GM21528 (cell line): ENCODE measurements around the gene AFG3L2.

Experiments used
- ATAC-seq: cut with Tn5 transposase; IDR thresholded peaks from one replicate; pipeline ENCODE4 v1.9.1; 2021; ENCODE audit warnings: mild to moderate bottlenecking, moderate library complexity; ENCODE audit not compliant: unreplicated experiment, low FRiP score

AFG3L2 gene

DNA sequence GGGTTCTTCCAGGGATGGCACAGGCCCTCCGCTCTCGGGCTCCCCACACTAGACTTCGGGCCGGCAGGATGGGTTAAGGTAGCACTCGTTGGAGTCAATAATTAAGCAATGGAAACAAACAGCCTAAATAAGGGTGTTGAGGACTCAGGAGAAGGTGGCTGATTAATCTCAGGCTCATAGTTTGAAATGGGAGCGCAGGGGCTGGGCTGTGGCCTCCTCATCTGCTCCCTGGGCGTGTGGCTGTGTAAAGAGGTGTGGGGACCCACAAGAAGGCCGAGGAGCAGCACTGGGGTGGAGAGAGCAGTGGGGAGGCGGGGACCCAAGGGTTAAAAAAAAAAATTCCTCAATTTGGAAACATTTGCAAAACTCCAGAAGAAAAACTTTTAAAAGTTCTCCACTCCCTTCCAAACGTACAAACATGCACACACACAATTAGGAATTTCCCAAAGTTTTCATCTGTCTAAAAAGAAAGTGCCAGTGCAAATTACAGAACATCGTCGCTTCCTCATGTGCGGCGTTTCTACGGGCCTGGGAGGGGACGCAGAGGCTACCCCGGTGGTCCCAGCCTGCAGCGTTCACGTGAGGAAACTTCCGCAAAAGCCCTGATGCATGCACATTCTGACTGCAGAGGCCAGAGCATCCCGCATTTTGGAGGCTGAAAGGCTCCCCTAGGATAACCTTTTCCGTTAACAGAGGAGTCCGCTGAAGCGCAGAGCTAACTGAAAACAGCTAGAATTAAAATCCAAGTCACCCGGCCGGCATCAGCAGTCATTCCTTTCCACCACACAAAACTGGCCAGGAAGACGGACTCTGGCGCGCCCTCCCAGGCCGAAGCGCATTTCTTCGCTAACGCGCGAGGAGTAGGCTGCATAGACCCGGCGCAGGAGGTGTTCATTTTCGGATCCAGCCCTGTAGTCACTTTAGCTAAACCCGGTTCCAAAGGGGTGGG lies 70.0 kb downstream of the AFG3L2 start:
- no peak for ATAC-seq

DNA sequence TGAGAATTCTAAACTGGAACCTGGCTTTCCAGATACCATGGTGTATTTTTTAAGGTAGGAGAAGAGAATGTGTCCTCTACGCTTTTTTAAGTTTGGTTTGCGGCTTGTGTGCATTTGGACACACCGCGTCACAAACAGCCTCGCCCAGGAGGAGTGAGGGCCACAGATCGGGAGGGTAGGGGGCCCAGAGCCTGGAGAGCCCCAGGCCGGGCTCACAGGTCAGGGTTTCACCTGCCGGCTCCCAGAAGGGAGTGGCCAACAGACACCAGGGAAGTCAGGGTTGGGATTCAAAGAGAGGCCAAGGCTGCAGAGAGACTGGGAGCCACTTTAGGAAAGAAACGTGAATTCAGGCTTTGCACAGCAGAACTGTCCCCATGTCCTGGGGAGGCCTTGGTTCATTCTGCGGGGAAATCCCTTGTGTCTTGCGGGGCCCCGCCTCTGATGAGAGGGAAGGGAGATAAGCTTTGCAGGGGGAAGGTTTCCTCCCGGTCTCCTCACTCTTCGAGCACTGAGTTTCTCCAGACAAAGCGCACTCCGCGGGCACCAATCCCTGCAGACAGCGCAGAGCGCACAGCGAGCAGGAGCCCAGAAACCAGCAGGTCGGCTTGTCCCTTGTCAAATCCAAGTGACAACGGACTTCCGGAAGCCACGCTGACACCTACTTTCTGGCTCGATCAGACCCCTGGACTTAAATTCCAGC lies 70.9 kb downstream of the AFG3L2 start:
- no peak for ATAC-seq

DNA sequence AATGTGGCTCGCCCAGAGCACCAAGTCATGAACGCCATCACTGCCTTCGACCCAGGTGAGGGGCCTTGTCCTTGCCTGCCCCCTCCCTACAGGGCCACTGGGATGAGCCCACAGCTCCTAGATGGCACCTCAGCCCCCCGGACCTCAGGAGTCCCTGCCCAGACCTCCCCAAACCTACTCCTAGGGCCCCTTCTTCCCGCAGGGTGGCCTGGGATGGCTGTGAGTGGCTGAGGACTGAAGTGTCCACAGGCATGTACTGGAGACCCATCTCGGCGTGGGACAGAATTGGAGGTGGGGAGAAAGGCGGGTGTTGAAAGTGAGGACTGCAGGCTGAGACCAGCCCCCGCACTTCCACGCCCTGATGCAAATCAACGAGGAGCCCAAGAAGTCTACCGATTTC lies 71.8 kb downstream of the AFG3L2 start:
- ATAC-seq = no peak

DNA sequence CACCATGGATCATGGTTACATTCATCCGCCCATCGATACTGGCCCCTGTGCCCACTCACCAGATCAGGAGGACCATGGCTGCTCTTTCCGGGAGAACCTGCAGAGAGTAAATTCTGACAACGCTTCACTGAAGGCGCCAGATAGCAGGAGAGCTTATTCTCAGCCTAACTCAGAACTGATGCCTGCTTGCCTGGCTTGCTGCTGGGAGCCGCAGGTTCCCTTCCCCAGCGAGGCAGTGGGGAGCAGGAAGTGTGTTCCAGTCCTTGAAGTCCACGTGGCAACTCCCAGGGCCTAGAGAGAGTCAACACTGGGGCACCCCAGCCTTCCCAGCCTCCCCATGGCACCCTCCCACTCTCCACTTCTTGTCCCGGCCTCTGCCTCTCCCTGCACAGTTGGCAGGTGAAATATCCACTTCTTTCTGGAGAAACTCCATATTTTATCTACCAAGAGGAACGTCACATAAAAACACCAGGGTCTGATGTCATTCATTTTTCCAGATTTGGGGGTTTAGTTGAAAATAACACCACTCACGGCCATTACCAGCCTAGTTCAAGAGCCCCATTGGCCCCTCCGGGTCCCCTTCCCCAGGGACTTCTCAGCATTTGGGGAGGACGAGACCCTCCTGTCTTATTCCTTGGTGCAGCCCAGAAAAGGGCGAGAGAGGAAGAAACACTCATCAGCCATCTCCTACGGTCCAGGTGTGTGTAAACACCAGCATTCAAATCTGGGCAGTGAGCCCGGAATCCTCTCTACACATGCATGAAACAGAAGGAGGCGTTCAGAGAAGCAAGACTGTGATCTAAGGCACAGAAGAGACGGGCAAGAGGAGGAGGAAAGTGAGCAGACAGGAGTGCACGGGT lies 72.4 kb downstream of the AFG3L2 start:
- ATAC-seq = no peak

DNA sequence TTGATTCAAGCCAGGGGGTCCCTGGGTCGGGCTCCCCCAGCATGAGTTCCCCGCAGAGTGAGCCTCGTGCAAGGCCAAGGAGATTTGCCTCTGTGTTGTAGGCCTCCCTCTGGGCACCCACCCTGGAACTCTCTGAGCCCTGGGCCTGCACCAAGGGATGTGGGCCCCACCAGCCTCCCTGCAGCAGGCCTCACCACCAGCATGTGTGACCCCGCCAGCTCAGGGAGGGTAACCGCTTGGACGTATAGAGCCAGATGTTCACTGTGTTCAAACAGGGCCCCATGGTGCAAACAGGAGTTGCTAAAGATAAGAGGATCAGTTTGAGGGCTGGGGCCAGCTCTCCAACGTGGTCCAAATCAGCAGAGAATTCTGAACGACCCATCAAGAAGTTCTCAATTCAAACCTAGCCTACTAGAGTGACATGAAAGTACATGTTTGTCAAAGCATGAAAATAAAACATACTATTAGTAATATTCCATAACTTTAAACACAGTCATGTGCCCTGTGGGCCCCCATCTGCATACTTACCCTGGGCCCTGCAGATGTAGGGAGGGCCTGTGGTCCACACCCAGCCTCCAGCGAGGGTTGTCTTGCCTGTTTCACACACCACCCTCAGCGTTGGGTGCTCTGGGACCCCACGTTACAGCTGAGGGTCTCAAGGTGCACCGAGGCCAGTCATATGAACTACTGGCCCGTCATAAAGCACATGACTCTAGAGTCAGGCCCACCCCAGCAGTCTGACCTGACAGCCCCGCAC lies 74.5 kb downstream of the AFG3L2 start:
- no peak for ATAC-seq

DNA sequence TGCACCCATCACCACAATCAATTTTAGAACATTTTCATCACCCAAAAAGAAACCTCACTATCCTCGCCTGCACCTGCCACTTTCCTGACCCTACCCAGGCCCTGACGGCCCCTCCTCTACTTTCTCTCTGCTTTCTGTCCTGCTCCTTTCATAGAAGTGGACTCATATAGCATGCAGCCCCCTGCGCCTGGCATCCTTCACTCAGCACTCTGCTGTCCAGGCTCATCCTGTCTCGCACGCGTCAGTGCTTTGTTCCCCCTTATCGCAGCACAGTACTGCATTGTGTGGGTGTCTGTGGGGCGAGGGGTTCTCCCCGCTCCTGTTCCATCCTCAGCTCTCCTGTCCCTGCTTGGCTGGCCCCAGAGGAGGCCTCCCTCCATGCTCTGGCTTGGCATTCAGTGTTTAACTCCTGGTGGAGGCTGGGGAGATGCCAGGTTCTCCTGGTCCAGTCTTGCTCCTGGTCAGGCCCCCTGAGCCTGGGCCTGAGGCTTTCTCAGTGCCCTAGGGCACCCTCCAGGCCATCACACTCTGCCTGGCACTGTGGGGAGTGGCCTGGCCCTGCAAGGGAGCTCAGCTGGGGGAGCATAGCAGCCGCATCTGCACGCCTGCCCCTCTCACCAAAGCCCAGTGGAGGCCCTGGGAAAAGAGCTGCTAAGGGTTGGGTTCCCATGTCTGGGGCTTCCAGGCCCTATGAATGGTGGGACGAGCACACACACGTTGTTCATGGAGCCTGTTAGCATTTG lies 75.6 kb downstream of the AFG3L2 start:
- ATAC-seq = no peak

DNA sequence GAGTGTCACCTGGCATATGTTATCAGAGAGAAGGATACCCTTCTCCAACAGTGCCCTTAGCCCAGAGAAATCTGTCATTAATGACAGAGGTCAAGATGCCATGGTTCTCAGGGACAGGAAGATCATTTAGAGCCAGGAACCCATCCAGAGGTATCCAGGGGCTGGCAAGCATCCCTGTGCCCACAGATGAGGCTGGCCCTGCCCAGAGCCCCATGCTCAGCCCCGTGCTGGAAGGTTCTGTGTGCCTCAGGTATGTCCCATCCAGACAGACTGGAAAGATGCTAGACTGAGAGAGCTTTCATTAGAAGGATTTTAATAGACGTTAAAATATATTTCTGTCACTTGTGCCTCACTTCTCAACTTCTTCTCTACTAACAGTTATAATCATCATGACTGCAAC lies 77.2 kb downstream of the AFG3L2 start:
- no peak for ATAC-seq

DNA sequence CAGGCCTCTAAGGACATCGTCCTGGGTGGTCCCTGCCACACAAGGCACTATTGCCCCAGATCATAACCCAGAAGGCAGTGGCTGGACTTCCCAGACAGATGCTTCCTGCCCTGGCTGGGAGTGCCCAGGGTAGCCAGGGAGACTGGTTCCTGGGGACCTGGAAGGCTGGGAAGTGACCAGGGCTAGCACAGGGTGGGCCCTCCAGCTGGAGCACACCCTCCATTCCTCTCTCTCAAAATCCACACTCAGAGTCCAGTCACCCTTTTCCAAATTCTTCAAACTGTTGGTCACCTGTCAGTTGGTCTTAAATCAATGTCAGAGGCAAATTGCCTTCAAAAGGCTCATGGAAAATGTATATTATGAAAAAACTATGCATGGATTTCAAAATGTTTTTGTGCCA lies 80.6 kb downstream of the AFG3L2 start:
- no peak for ATAC-seq

DNA sequence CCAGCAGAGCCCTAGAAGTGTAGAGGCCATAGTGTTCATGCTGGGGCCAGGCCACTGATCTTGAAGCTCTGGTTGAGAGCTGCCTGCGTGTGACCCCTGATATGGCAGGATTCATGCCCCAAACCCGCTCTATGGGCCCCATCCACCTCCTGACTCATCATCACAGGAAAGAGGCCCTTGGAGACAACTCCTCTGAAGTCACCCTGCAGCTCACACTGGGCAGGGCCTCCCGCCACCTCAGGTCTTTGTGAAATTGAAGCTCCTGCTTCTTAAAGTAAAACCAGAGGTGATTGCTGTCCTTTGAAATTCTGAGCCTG lies 81.0 kb downstream of the AFG3L2 start:
- no peak for ATAC-seq

DNA sequence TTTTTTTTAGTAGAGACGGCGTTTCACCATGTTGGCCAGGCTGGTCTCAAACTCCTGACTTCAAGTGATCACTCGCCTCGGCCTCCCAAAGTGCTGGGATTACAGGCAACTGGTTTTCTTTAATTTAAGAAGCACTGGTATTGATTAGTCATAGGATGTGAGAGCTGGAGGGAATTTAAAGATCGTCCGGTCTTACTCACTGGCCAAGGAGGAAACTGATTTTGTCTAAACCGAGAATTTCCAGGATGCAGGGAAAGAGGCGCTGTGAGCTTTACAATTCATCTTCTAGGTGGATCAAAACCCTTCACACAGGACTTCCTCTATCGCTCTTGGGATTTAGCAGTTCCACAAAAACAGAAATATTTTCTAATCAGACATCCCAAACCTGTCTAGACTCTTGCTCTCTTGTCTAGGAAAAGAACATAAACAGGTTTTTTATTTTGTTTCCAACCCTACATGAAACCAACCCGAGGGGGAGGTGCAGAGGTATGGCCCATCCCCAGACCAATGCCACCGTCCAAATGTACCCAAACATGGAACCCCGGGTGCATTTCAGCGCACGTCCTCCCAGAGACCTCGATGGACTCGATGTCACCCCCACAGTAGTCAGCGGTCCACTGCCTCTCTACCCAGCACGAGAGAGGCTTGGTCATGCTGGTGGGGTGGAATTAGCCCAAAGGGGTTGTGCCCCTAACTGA lies 81.5 kb downstream of the AFG3L2 start:
- no peak for ATAC-seq

DNA sequence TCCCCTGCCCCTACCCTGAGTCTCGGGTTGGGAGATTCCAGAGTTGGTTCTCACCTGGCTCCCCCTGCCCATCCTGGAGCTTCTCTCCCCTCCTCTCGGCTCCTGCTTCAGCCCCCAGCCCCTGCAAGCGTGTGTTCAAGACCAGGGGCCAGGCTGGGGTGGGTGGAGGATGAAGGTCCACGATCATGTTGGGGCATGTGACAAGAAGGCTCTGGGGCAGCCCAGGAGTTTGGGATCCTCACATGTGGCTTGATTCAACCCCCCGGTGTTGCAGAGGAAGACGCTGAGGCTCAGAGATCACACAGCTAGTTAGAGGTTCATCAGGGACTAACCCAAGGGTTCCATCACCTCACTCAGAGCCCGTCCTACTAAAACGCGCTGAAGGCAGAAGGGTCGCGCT lies 83.2 kb downstream of the AFG3L2 start:
- no peak for ATAC-seq

DNA sequence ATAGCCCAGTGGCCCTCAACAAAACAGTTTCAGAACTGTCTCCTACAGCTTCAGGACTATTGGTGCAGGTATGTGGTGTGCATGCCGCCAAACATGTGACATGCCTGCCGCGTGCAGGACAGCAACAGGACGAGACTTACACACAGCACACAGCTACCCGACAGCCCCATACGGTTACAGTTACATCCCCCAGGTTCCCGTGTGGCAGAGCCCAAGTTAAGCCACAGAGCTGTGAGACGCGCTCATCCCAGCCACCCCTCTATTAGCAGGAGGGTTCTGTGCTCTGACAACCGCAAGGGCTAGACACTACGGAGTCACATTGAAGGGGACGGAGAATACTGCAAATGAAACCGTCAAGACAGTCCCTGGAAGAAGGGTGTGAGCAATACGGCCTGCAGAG lies 85.3 kb downstream of the AFG3L2 start:
- no peak for ATAC-seq

DNA sequence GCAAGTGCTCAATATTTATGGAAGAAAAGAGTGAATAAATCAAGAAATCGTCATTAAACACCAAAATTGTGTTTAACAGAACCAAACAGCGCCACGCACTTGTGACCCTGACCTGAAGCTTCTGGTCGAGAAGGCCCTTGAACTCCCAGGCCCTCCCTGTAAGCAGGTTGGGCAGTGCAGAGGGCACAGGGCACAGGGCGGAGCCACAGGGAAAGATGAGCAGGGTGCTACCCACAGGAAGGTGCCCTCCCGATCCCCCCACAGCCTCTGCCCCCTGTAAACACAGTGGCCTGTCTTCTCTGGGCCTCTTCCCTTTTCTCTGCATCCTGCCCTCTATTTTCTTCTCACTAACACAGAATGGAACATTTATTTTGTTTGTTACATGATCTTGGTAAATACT lies 85.9 kb downstream of the AFG3L2 start:
- no peak for ATAC-seq

DNA sequence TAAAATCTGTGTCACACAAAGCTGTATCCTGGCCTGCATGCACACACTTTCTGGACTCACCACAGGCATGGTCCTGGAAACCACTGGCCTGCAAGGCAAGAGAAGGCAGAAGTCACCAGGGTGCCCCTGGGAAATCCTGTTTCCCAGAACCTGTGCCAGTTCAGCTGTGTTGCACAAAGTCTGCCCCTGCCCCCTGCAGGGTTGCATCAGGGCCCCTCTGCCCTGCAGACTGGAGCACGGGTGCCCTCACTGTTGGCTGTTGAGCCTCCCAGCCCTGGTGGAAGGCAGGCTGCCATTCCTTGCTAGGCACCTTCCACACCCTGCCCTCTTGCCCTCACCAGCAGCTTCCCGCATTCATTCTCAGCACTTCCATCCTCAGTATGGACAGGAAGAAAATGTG lies 86.9 kb downstream of the AFG3L2 start:
- no peak for ATAC-seq

DNA sequence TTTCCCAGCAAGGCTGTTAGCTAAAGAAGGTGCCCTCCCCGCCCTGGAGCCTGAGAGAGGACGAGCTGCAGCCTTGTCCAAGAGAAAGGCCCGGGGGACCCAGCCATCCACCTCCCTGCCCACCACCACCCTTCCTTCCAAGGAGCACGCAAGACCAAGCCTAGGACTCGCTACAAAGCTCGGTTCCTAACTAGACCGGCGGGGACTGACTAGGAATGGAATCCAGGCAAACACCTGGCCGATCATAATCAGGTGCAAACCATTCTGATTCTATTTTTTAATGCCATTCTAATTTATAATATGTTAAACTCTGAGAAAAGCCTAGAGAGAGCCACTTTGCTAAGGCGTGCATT lies 88.6 kb downstream of the AFG3L2 start:
- ATAC-seq = no peak

DNA sequence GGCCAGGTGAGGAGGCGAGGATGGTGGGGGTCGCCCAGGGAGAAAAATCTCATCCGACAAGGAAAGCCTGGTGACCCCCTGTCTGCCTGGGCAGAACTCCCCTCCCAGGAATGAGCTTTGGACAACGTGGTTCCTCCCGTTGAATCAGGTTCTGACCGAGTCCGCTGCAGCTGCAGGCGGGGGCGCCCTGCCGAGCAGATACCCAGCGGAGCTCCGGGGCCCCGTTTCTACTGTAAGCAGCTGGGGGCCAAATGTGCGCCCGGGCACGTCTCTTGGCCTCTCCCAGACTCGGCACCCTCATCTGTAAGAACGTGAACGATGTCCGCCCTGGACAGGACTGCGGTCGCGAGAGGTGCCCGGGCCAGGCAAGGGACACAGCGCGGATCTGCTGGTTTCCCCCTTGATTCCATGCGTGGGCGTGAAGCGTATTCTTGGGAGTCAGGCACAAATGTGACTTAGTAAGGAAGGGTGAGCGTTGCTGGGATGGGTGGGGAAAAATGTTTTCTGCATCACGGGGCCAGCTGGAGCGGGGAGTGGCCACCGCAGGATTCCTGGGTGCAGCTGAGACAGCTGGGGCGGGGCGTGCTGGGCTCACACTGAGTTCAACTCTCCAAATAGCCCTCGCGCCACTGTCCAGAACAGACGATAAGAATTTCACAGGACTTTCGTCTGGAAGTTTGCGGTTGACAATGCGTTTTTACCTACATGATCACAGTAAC lies 89.2 kb downstream of the AFG3L2 start:
- ATAC-seq = no peak

DNA sequence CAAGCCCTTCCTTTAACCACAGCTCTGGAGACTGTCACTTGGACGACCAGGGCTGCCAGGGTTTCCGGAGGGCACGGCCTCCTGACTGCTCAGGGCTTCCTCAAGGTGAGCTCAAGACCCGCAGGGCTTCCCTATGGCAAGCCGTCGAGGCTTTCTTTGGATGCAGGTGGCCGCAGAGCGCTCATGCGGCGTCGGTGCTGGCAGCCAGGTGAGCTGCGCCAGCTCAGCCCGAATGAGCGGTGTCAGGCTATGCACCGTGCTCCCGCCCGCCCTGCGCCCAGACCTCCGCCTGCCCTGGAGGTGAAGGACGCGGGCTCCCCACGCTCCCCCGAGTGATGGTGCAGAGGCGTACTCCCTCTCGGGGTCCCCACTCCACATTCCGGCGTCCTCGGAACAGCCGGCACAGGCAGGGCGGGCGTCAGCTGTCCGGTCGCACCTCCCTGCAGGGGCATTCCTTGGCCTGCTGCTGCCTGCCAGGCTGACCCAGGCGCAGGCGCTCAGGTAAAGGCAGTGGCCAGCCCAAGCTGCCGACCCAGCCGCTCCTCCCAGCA lies 89.8 kb downstream of the AFG3L2 start:
- ATAC-seq = no peak

DNA sequence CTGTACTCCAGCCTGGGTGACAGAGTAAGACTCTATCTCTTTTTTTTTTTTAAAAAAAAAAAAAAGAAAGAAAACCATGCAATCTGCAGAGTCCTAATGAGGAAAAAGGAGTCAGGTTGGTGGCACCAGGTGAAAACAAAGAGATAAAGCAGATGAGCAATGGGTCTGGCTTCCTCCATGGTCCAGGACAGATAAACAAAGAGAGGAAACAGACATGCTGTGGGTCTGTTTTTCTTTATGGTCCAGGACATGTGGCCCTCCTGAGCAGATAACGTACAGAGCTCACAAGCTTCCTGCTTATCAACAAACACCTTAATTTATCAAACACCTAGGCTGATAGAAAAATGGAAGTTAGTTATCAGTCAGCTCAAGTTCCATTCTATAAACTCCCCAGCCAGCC lies 93.4 kb downstream of the AFG3L2 start:
- ATAC-seq = no peak
